Keratinocyte (primary cell): Measurements from ENCODE around the gene FBLN1. TPM values are rescaled to one million over a fixed set of nuclear protein-coding genes. Genes with fewer than 3 reads are reported as not detected.

Experiments used
- DNase-seq: peaks from one replicate; pipeline ENCODE4 v3.0.0-alpha.2; 2011; ENCODE audit warnings: low read depth, missing footprints, low spot score
- FAIRE-seq: peaks from 2 replicates; lab custom pipeline; 2011; peaks lifted over from hg19 to GRCh38; lab: Jason Lieb, UNC
- H2AFZ ChIP-seq: 2 replicates; pipeline ENCODE4 v1.6.0; 2012; ENCODE audit warnings: low read length, control low read depth, inconsistent platforms; ENCODE audit not compliant: control insufficient read depth
- H3K27ac ChIP-seq: 2 replicates; pipeline ENCODE4 v1.5.1; 2011; ENCODE audit warnings: low read length; ENCODE audit not compliant: control insufficient read depth, insufficient read depth
- H3K27me3 ChIP-seq: 3 replicates; pipeline ENCODE4 v1.6.0; 2011; ENCODE audit warnings: low read length; ENCODE audit not compliant: control insufficient read depth, insufficient read depth; ENCODE audit errors: extremely low read depth
- H3K36me3 ChIP-seq, 2 experiments: 2 replicates in 1 of 2; 3 replicates in 1 of 2; pipeline ENCODE4 v1.5.1; 2011; ENCODE audit warnings: low read length in 2 of 2, mild to moderate bottlenecking in 1 of 2; ENCODE audit not compliant: control insufficient read depth in 2 of 2, insufficient read depth in 2 of 2; ENCODE audit errors: extremely low read depth in 1 of 2
- H3K4me1 ChIP-seq: 3 replicates; pipeline ENCODE4 v1.5.1; 2011; ENCODE audit warnings: low read length; ENCODE audit not compliant: control insufficient read depth, insufficient read depth; ENCODE audit errors: extremely low read depth
- H3K4me2 ChIP-seq: 3 replicates; pipeline ENCODE4 v1.6.0; 2011; ENCODE audit warnings: low read depth, low read length; ENCODE audit not compliant: control insufficient read depth, insufficient read depth; ENCODE audit errors: extremely low read depth
- H3K4me3 ChIP-seq, 3 experiments: fragments of 200-600 bp in 1 of 3; sonication (generic) in 1 of 3; 2 replicates in 2 of 3; 3 replicates in 1 of 3; pipeline ENCODE4 v1.5.1; 2011 to 2016; ENCODE audit warnings: low read length in 3 of 3, mild to moderate bottlenecking in 3 of 3, control low read depth in 2 of 3, inconsistent platforms in 1 of 3, low read depth in 1 of 3, mixed read lengths in 1 of 3, mixed run types in 1 of 3, moderate library complexity in 1 of 3; ENCODE audit not compliant: control insufficient read depth in 2 of 3, insufficient read depth in 2 of 3; ENCODE audit errors: extremely low read depth in 1 of 3
- H3K79me2 ChIP-seq: 2 replicates; pipeline ENCODE4 v1.6.0; 2012; ENCODE audit warnings: low read length; ENCODE audit not compliant: control insufficient read depth, insufficient read depth
- H3K9ac ChIP-seq: 3 replicates; pipeline ENCODE4 v1.6.0; 2011; ENCODE audit warnings: low read length; ENCODE audit not compliant: control insufficient read depth, insufficient read depth; ENCODE audit errors: extremely low read depth
- H3K9me1 ChIP-seq: 3 replicates; pipeline ENCODE4 v1.6.0; 2011; ENCODE audit warnings: low read length; ENCODE audit not compliant: control insufficient read depth, insufficient read depth; ENCODE audit errors: extremely low read depth
- H3K9me3 ChIP-seq: 2 replicates; pipeline ENCODE4 v1.5.1; 2012; ENCODE audit warnings: low read depth, low read length; ENCODE audit not compliant: control insufficient read depth
- H4K20me1 ChIP-seq: 3 replicates; pipeline ENCODE4 v1.6.0; 2011; ENCODE audit warnings: low read length; ENCODE audit not compliant: control insufficient read depth, insufficient read depth; ENCODE audit errors: extremely low read depth
- CTCF ChIP-seq, 3 experiments: IDR thresholded peaks in 1 of 3; conservative IDR thresholded peaks in 1 of 3; optimal IDR thresholded peaks in 1 of 3; 2 replicates in 2 of 3; 3 replicates in 1 of 3; pipeline versions ENCODE3 to v1.5.1; 2011; ENCODE audit warnings: low read length in 3 of 3, mild to moderate bottlenecking in 3 of 3, moderate library complexity in 2 of 3, control low read depth in 1 of 3, inconsistent platforms in 1 of 3; ENCODE audit not compliant: insufficient read depth in 2 of 3; ENCODE audit errors: extremely low read depth in 1 of 3
- EZH2 ChIP-seq: IDR thresholded peaks from one replicate; pipeline ENCODE4 v1.6.1; 2012; ENCODE audit warnings: inconsistent platforms, mild to moderate bottlenecking, low read length, moderate library complexity
- dilution Hi-C: fragments of 300-500 bp; cut with MboI; formaldehyde crosslinking; loops from one replicate; pipeline ENCODE4 v1.7.0; 2020; ENCODE audit warnings: low sequenced_read_pairs; ENCODE audit not compliant: extremely low pct_ligation_motif_present
- polyA plus RNA-seq, 5 experiments: library from polyadenylated mRNA; depleted of rRNA in 3 of 5; stranded (reverse) in 3 of 5; stranded (forward) in 1 of 5; unstranded in 1 of 5; fragments of >200 nt; gene quantifications; 1 replicate in 1 of 5; 2 replicates in 3 of 5; 3 replicates in 1 of 5; pipeline versions ENCODE4 v1.2.1 to v1.2.3, GENCODE V29; 2011 to 2012; ENCODE audit warnings: missing spikeins in 2 of 5, low read depth in 1 of 5, low replicate concordance in 1 of 5

Gene FBLN1
- polyA plus RNA-seq, 1 donor (not counting 4 experiments of a cell fraction or from before 2014, with no cell fraction given), result 13.7 TPM

- Histone ChIP-seq H3K4me3 (no peak overlapping the region), H3K27me3 (no peaks in the 10 kb centered on the region), H2AFZ (no peak overlapping the region), H3K36me3 (no peaks in the 10 kb centered on the region), H3K79me2 (peaks cover 2% of the 10 kb centered on the region), H3K27ac (no peak overlapping the region), H4K20me1 (no peaks in the 10 kb centered on the region), H3K9me1 (no peaks in the 10 kb centered on the region), H3K4me1 (no peaks in the 10 kb centered on the region), H3K4me2 (no peak overlapping the region), H3K9ac (no peak overlapping the region), H3K9me3 (no peaks in the 10 kb centered on the region)
- TF ChIP-seq EZH2, result no peak
- TF ChIP-seq CTCF (optimal IDR thresholded peaks at IDR 0.05 in 1 of 3, IDR thresholded peaks at IDR 0.05 in 1 of 3, conservative IDR thresholded peaks at IDR 0.05 in 1 of 3; ENCODE audit: extremely low read depth in 1 of 3, insufficient read depth in 2 of 3, low read length in 3 of 3), result peak in 1 of 3 experiments; percentile 6
- no peak for FAIRE-seq
- DNase-seq, result no peak
- dilution Hi-C loops, result no loop called here
Observed at GRCh38 chr22:45512363-45512762, 9.7 kb downstream of the FBLN1 start.

- Histone ChIP-seq H2AFZ (no peak overlapping the region), H4K20me1 (no peaks in the 10 kb centered on the region), H3K36me3 (no peaks in the 10 kb centered on the region), H3K9me3 (no peaks in the 10 kb centered on the region), H3K27me3 (no peaks in the 10 kb centered on the region), H3K27ac (no peak overlapping the region), H3K4me1 (no peaks in the 10 kb centered on the region), H3K4me3 (no peak overlapping the region), H3K9ac (no peak overlapping the region), H3K79me2 (no peaks in the 10 kb centered on the region), H3K4me2 (no peak overlapping the region), H3K9me1 (no peaks in the 10 kb centered on the region)
- no peak for TF ChIP-seq EZH2
- no peak for TF ChIP-seq CTCF (optimal IDR thresholded peaks at IDR 0.05 in 1 of 3, IDR thresholded peaks at IDR 0.05 in 1 of 3, conservative IDR thresholded peaks at IDR 0.05 in 1 of 3; ENCODE audit: extremely low read depth in 1 of 3, insufficient read depth in 2 of 3, low read length in 3 of 3)
- no peak for FAIRE-seq
- no peak for DNase-seq
- dilution Hi-C loops, result no loop called here
Observed at GRCh38 chr22:45515676-45516075, 13.0 kb downstream of the FBLN1 start.
